Testis (tissue), 3 donors: ENCODE results near the gene WDR53. TPM values are rescaled to one million over a fixed set of nuclear protein-coding genes. Genes with fewer than 3 reads are reported as not detected.
"Not testable (repeated sequence)": the region's sequence is repeated elsewhere in the genome, so short reads cannot be mapped to it uniquely, and the experiment has no call there.

Source experiments
- DNase-seq: peaks from one replicate; pipeline ENCODE4 v3.0.0-alpha.2; 2019
- H3K27ac ChIP-seq, 2 donors: fragments of 200-600 bp; sonication (generic); one replicate each; pipeline ENCODE4 v1.5.1; 2019
- H3K27me3 ChIP-seq: fragments of 200-600 bp; sonication (generic); one replicate; pipeline ENCODE4 v1.5.1; 2019
- H3K36me3 ChIP-seq: fragments of 200-600 bp; sonication (generic); one replicate; pipeline ENCODE4 v1.5.1; 2017; ENCODE audit warnings: low read depth; ENCODE audit errors: missing control alignments
- H3K4me1 ChIP-seq: fragments of 200-600 bp; sonication (generic); one replicate; pipeline ENCODE4 v1.5.1; 2019
- H3K4me3 ChIP-seq, 2 donors: fragments of 200-600 bp; sonication (generic); one replicate each; pipeline ENCODE4 v1.5.1; 2017 to 2019
- H3K9me3 ChIP-seq: fragments of 200-600 bp; sonication (generic); one replicate; pipeline ENCODE4 v1.5.1; 2017
- CTCF ChIP-seq, 3 experiments: fragments of 450-650 bp in 2 of 3; fragments of 200-600 bp in 1 of 3; sonication (generic) in 1 of 3; IDR thresholded peaks; one replicate each; pipeline ENCODE4 v1.5.1; 2016 to 2019; ENCODE audit warnings: antibody characterized with exemption in 3 of 3, mild to moderate bottlenecking in 2 of 3, moderate library complexity in 1 of 3
- POLR2A ChIP-seq: fragments of 450-650 bp; IDR thresholded peaks from one replicate; pipeline ENCODE4 v1.6.1; 2017; ENCODE audit warnings: antibody characterized with exemption, mild to moderate bottlenecking, moderate library complexity
- WGBS, 2 donors: methylation state at CpG; one replicate each; pipeline ENCODE4 v1.1.5; 2018; 5-methylcytosine and 5-hydroxymethylcytosine counted together
- intact Hi-C: fragments of 100-400 bp; cut with DNase I; formaldehyde crosslinking; loops from one replicate; pipeline ENCODE4 v1.15.1; 2023; ENCODE audit warnings: low total_unique reads
- polyA plus RNA-seq: library from polyadenylated mRNA; stranded (reverse); fragments of 350-450 nt; fragmentation: Illumina TruSeq; extraction: RNeasy Lipid Tissue Mini Kit (QIAGEN cat#74804); gene quantifications from one replicate; pipeline ENCODE4 v1.2.3, GENCODE V29; 2014; ENCODE audit warnings: low read depth, low replicate concordance; ENCODE audit not compliant: insufficient read depth
- total RNA-seq, 2 donors: library from RNA; depleted of rRNA; stranded (reverse); fragments of >200 nt; gene quantifications; one replicate each; pipeline ENCODE4 v1.2.3, GENCODE V29; 2016

Gene WDR53
- total and polyA plus RNA-seq, 3 donors from 2014 or later: 25.8 to 140 (median 38.6) TPM

GRCh38 chr3:196555295-196555694 is 13.1 kb downstream of the WDR53 start:
- WGBS, 2 donors: 90 to 91% methylated on average over 3 of the region's 3 CpGs
- TF ChIP-seq POLR2A (no peak), CTCF (IDR thresholded peaks at IDR 0.05) (no peak)
- intact Hi-C loops: no loop called here
- Histone ChIP-seq H3K27me3 (no peaks in the 10 kb centered on the region), H3K4me1 (no peaks in the 10 kb centered on the region), H3K4me3 (no peak overlapping the region), H3K27ac (no peak overlapping the region), H3K9me3 (no peaks in the 10 kb centered on the region), H3K36me3 (no peaks in the 10 kb centered on the region)
- no peak for DNase-seq

DNA sequence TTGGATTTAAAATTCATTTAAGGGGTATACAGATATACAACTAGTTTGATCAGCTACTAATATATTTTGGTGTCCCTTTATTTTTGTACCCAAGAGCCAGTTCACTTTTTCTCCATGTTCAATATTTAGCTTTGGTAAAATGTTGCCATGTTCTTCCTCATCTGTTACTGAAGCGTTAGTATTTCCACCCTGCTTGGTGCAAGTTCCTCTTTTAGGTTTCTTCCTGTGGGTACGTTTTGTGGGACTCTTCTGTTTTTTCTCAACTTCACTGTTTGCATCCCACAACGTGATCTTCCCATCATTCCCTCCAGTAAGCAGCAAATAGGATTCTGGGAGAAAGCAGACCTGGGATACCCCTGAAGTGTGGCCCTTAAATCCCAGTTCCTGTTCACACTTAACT is 14.1 kb downstream of the WDR53 start:
- H3K4me1 ChIP-seq: no peaks in the 10 kb centered on the region
- 83 to 85% methylated on average over 3 of the region's 3 CpGs for WGBS, 2 donors
- no peaks in the 10 kb centered on the region for H3K36me3 ChIP-seq
- no peaks in the 10 kb centered on the region for H3K9me3 ChIP-seq
- H3K4me3 ChIP-seq: no peak overlapping the region
- no peak for DNase-seq
- intact Hi-C loops: no loop called here
- no peaks in the 10 kb centered on the region for H3K27me3 ChIP-seq
- TF ChIP-seq POLR2A (no peak), CTCF (IDR thresholded peaks at IDR 0.05) (no peak)
- no peak overlapping the region for H3K27ac ChIP-seq

- no peaks in the 10 kb centered on the region for H3K27me3 ChIP-seq
- no peak overlapping the region for H3K4me3 ChIP-seq
- no peak for DNase-seq
- no peaks in the 10 kb centered on the region for H3K4me1 ChIP-seq
- intact Hi-C loops: no loop called here
- no peaks in the 10 kb centered on the region for H3K36me3 ChIP-seq
- H3K27ac ChIP-seq: no peak overlapping the region
- 95 to 96% methylated on average over 9 of the region's 9 CpGs for WGBS, 2 donors
- H3K9me3 ChIP-seq: no peaks in the 10 kb centered on the region
- TF ChIP-seq POLR2A (no peak), CTCF (IDR thresholded peaks at IDR 0.05) (no peak)
Measured at GRCh38 chr3:196553551-196553950, 14.8 kb downstream of the WDR53 start.

DNA sequence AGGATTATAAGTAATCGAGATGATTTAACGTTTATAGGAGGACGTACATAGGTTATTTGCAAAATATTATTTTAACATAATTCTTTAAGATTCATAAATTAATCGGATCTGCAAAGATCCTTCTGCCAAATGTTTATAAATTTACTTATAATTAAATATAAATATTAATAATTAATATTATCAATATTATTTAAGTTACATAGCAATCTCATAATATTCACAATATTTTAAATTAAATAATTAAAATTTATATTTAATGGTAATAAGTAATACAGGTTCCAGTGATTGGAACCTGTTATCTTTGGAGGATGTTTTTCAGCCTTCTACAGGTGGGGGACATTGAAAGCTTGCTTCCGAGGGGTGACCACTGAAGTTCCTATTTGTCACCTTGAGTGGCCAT is 16.1 kb downstream of the WDR53 start:
- Histone ChIP-seq H3K4me1 (no peaks in the 10 kb centered on the region), H3K27ac (no peak overlapping the region), H3K27me3 (no peaks in the 10 kb centered on the region), H3K36me3 (no peaks in the 10 kb centered on the region), H3K4me3 (no peak overlapping the region), H3K9me3 (no peaks in the 10 kb centered on the region)
- 97 to 98% methylated on average over 5 of the region's 5 CpGs for WGBS, 2 donors
- intact Hi-C loops: no loop called here
- DNase-seq: no peak
- TF ChIP-seq CTCF (IDR thresholded peaks at IDR 0.05) (no peak), POLR2A (no peak)

DNA sequence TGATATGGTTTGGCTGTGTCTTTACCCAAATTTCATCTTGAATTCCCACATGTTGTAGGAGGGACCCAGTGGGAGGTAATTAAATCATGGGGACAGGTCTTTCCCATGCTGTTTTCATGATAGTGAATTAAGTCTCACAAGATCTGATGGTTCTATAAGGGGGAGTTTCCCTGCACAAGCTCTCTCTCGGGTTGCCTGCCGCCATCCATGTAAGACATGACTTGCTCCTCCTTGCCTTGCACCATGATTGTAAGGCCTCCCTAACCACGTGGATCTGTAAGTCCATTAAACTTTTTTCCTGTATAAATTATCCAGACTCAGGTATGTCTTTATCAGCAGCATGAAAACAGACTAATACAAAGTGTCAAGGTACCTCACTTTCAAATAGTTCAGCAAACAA is 18.2 kb downstream of the WDR53 start:
- H3K9me3 ChIP-seq, H3K4me1 ChIP-seq, H3K27ac ChIP-seq, H3K36me3 ChIP-seq, H3K4me3 ChIP-seq, intact Hi-C loops, DNase-seq, H3K27me3 ChIP-seq: not testable (repeated sequence)
- 87% methylated on average over 3 of the region's 3 CpGs for WGBS, 2 donors

DNA sequence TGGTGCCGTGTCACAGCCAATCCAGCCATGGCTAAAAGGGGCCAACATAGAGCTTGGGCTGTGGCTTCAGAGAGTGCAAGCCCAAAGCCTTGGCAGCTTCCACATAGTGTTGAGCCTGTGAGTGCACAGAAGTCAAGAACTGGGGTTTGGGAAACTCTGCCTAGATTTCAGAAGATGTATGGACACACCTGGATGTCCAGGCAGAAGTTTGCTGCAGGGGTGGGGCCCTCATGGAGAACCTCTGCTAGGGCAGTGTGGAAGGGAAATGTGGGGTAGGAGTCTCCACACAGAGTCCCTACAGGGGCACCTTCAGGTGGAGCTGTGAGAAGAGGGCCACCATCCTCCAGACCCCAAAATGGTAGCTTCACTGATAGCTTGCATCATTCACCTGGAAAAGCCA is 19.0 kb downstream of the WDR53 start:
- H3K36me3 ChIP-seq, DNase-seq, intact Hi-C loops, H3K27me3 ChIP-seq, H3K4me1 ChIP-seq, H3K4me3 ChIP-seq, H3K9me3 ChIP-seq, H3K27ac ChIP-seq: not testable (repeated sequence)
- 100% methylated on average over 1 of the region's 1 CpG for WGBS, 2 donors
